RWPE2 (cell line): ENCODE data around the gene RAB27B.

Source experiments
- ATAC-seq: fragments of 200-7000 bp; cut with Tn5 transposase; 3 replicates; pipeline ENCODE4 v1.9.1; 2021; ENCODE audit warnings: low read depth
- DNase-seq: peaks from one replicate; pipeline ENCODE4 v3.0.0-alpha.2; 2020; ENCODE audit warnings: low spot score
- H3K27ac ChIP-seq: fragments of 450-650 bp; 2 replicates; pipeline ENCODE4 v1.5.1; 2017; ENCODE audit warnings: mild to moderate bottlenecking; ENCODE audit not compliant: poor library complexity, severe bottlenecking
- H3K27me3 ChIP-seq: fragments of 250-450 bp; sonication (Bioruptor Pico); 2 replicates; pipeline ENCODE4 v1.5.1; 2021; ENCODE audit warnings: mild to moderate bottlenecking, moderate library complexity; ENCODE audit not compliant: insufficient read depth, poor library complexity, severe bottlenecking
- H3K36me3 ChIP-seq: fragments of 250-450 bp; sonication (Bioruptor Pico); 2 replicates; pipeline ENCODE4 v1.5.1; 2020; ENCODE audit warnings: low read depth, mild to moderate bottlenecking, moderate library complexity
- H3K4me1 ChIP-seq: fragments of 250-450 bp; sonication (Bioruptor Pico); 2 replicates; pipeline ENCODE4 v1.5.1; 2021; ENCODE audit warnings: mild to moderate bottlenecking, moderate library complexity; ENCODE audit not compliant: insufficient read depth, poor library complexity, severe bottlenecking
- H3K4me3 ChIP-seq: fragments of 250-450 bp; sonication (Bioruptor Pico); 2 replicates; pipeline ENCODE4 v1.5.1; 2021; ENCODE audit warnings: mild to moderate bottlenecking, moderate library complexity; ENCODE audit not compliant: severe bottlenecking
- H3K9me3 ChIP-seq: fragments of 250-450 bp; sonication (Bioruptor Pico); 2 replicates; pipeline ENCODE4 v1.5.1; 2021; ENCODE audit warnings: mild to moderate bottlenecking, moderate library complexity; ENCODE audit not compliant: severe bottlenecking
- TF ChIP-seq, protein P1 (sequence below): fragments of 450-650 bp; IDR thresholded peaks from one replicate; pipeline ENCODE4 v1.5.1; 2017; ENCODE audit warnings: mild to moderate bottlenecking, moderate library complexity; ENCODE audit not compliant: poor library complexity, severe bottlenecking

The RAB27B gene

DNA sequence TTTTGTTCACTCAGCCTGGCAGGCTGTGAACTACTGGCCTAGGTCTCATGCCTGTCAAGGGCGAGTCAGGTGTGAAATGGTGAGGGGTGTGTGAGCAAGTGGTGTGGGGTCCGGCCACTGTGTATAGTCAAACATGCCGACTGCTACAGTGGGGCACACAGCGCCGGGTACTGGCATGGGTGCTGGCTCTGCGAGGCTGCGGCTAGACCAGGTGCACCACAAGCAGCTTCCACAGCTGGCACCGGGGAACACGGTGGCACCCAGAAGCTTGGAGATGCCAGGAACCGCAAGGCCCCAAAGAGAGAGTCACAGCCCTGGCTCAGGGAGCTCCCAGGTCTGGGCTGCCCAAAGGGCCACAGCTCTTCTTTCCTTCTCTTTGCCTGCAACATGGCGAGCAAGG lies 81.3 kb downstream of the RAB27B start:
- H3K4me3 ChIP-seq: no peak overlapping the region
- TF ChIP-seq, protein P1, sequence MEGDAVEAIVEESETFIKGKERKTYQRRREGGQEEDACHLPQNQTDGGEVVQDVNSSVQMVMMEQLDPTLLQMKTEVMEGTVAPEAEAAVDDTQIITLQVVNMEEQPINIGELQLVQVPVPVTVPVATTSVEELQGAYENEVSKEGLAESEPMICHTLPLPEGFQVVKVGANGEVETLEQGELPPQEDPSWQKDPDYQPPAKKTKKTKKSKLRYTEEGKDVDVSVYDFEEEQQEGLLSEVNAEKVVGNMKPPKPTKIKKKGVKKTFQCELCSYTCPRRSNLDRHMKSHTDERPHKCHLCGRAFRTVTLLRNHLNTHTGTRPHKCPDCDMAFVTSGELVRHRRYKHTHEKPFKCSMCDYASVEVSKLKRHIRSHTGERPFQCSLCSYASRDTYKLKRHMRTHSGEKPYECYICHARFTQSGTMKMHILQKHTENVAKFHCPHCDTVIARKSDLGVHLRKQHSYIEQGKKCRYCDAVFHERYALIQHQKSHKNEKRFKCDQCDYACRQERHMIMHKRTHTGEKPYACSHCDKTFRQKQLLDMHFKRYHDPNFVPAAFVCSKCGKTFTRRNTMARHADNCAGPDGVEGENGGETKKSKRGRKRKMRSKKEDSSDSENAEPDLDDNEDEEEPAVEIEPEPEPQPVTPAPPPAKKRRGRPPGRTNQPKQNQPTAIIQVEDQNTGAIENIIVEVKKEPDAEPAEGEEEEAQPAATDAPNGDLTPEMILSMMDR: no peak
- DNase-seq (no peak), ATAC-seq (no peak)
- H3K9me3 ChIP-seq: no peaks in the 10 kb centered on the region
- H3K27ac ChIP-seq: no peak overlapping the region
- H3K4me1 ChIP-seq: no peaks in the 10 kb centered on the region
- no peaks in the 10 kb centered on the region for H3K36me3 ChIP-seq
- H3K27me3 ChIP-seq: no peaks in the 10 kb centered on the region

DNA sequence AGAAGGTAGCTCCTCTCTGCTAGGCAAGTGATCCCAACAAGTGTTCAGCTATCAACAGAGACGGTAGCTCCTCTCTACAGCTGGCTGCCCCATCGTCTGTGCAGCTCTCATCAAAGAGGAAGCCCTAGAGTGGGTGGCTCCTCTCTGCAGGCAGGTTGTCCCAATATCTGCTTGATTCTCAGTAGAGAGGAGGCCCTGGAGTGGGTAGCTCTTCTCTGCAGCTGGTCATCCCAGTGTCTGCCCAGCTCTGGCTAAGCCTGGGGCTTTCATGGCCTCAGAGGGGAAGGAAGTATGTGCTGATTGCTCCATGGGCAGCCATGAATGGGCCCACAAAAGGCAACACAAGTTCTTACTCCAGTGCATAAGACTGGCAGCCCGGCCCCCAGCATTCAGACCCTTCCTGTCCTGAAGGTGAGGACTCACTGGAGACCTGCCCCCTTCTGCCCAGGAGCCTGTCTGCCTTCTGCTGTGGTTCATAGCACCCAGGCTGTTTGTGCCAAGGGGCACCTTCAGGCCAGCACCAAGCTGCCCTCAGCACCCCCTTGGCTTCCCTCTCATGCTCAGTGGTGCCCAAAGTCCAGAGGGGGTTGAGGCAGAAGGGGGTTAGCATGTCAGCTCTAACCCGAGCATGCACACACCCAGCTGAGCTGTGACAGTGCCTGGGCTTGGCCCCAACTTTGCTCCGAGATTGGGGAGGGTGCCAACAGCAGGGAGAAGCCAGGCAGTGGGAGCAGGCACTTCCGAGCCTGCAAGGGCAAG lies 82.1 kb downstream of the RAB27B start:
- TF ChIP-seq, protein P1: no peak
- ATAC-seq (no peak), DNase-seq (no peak)
- Histone ChIP-seq H3K36me3 (no peaks in the 10 kb centered on the region), H3K27ac (no peak overlapping the region), H3K4me1 (no peaks in the 10 kb centered on the region), H3K27me3 (no peaks in the 10 kb centered on the region), H3K9me3 (no peaks in the 10 kb centered on the region), H3K4me3 (no peak overlapping the region)

DNA sequence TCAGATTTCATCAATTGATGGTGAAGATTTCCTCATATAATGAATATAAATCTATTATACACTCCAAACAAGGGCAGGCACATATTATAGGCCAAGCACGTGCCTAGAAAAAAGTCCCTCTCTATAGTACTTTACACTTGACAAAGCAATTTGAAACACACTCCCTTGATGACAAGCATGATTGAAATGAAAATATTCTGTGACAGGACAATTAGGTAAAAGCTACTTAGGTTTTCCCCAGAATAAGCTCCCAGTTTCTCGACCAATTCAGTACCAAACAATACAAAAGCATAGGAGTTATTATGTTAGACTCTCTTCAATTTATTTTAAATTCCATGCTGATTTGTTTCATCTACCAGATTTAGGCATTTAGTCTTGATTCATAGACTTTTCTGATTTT lies 83.3 kb downstream of the RAB27B start:
- Histone ChIP-seq H3K4me3 (no peak overlapping the region), H3K36me3 (no peaks in the 10 kb centered on the region), H3K9me3 (no peaks in the 10 kb centered on the region), H3K27me3 (no peaks in the 10 kb centered on the region), H3K4me1 (no peaks in the 10 kb centered on the region), H3K27ac (no peak overlapping the region)
- ATAC-seq: no peak
- TF ChIP-seq, protein P1: no peak
- DNase-seq: no peak

DNA sequence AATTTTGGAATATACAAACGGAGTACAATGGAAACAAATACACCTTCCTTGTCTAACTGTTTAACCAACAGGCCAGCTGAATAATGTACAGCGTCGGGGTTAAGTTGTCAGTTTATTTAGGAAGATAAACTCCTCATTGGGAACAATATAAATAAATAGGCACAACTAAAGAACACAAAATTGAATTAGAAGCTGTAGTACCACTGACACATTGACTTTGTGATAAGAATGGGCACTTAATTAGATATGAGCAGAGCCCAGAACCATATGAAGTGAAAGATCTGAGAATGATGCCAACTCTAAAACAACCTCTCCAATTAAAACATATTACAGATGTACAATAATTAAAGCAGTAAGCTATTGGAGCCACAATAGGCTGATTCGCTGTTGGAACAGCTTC lies 86.5 kb downstream of the RAB27B start:
- H3K27me3 ChIP-seq: no peaks in the 10 kb centered on the region

DNA sequence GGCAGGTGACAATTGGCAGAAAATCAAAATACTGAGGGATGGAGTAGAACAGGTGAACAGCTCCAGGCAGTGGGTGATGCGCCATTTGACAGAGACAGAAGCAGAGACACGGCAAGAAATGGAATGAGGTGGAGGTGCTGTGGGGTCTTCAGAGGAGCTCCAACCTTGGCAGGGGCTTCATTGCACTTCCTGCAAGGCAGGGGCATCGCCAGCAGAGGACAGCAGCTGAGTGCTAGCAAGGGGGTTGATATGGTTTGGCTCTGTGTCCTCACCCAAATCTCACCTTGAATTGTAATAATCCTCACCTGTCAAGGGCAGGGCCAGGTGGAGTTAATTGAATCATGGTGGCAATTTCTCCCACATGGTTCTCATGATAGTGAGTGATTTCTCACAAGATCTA lies 88.2 kb downstream of the RAB27B start:
- H3K4me1 ChIP-seq: no peaks in the 10 kb centered on the region
- no peaks in the 10 kb centered on the region for H3K36me3 ChIP-seq
- no peak overlapping the region for H3K4me3 ChIP-seq
- no peaks in the 10 kb centered on the region for H3K9me3 ChIP-seq
- no peak for DNase-seq
- H3K27ac ChIP-seq: no peak overlapping the region
- H3K27me3 ChIP-seq: no peaks in the 10 kb centered on the region
- ATAC-seq: no peak
- TF ChIP-seq, protein P1: no peak

More for the DNA sequence above, 86.5 kb downstream of the RAB27B start:
- DNase-seq (no peak), ATAC-seq (no peak)
- Histone ChIP-seq H3K4me1 (no peaks in the 10 kb centered on the region), H3K9me3 (no peaks in the 10 kb centered on the region), H3K27ac (no peak overlapping the region), H3K36me3 (no peaks in the 10 kb centered on the region), H3K4me3 (no peak overlapping the region)
- TF ChIP-seq, protein P1: no peak
